Bronchial epithelial cell (primary cell): Measurements from ENCODE around the gene OSBPL8. TPM values are rescaled to one million over a fixed set of nuclear protein-coding genes. Genes with fewer than 3 reads are reported as not detected.
"Not testable (repeated sequence)": the region's sequence is repeated elsewhere in the genome, so short reads cannot be mapped to it uniquely, and the experiment has no call there.

ENCODE experiments used
- DNase-seq: peaks from one replicate; pipeline ENCODE4 v3.0.0-alpha.2; 2010; ENCODE audit warnings: low read depth
- FAIRE-seq: peaks from 2 replicates; lab custom pipeline; 2011; peaks lifted over from hg19 to GRCh38; lab: Jason Lieb, UNC
- H3K27me3 ChIP-seq: 2 replicates; pipeline ENCODE4 v1.5.1; 2011; ENCODE audit warnings: low read length; ENCODE audit not compliant: control insufficient read depth, insufficient read depth
- H3K36me3 ChIP-seq: 2 replicates; pipeline ENCODE4 v1.5.1; 2011; ENCODE audit warnings: low read length; ENCODE audit not compliant: control insufficient read depth, insufficient read depth
- H3K4me3 ChIP-seq: 2 replicates; pipeline ENCODE4 v1.5.1; 2011; ENCODE audit warnings: mild to moderate bottlenecking, low read depth, low read length, control low read depth
- total RNA-seq: library from RNA; depleted of rRNA; stranded (reverse); fragments of >200 nt; gene quantifications from 2 replicates; pipeline ENCODE4 v1.2.1, GENCODE V29; 2014
- TF ChIP-seq, protein P1 (sequence below): IDR thresholded peaks from 2 replicates; pipeline ENCODE4 v1.5.1; 2011; ENCODE audit warnings: mild to moderate bottlenecking, moderate library complexity, low read length, control low read depth, inconsistent platforms; ENCODE audit not compliant: insufficient read depth, severe bottlenecking

OSBPL8 gene
- total RNA-seq, 1 donor from 2014 or later = 63.7 TPM

DNA sequence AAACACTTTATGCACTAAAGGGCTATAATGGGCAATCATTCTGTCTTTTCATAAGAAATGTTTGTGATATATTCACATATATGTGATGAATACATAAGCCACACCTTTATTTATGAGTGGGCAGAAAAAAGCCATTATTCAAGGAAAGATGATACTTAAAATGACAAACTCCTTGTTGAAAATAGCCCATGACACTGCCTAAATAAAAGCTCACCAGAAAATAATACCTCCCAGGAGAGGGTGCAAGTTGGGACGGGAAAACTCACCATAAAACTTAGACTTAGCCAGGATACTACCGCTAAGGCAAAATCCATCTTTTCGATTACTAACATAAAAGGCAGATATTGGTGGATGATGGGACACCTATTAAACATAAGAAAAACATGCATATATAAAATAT is 175.6 kb downstream of the OSBPL8 start:
- Histone ChIP-seq H3K27me3 (no peaks in the 10 kb centered on the region), H3K36me3 (peaks cover 2% of the 10 kb centered on the region), H3K4me3 (no peak overlapping the region)
- no peak for DNase-seq
- TF ChIP-seq, protein P1, sequence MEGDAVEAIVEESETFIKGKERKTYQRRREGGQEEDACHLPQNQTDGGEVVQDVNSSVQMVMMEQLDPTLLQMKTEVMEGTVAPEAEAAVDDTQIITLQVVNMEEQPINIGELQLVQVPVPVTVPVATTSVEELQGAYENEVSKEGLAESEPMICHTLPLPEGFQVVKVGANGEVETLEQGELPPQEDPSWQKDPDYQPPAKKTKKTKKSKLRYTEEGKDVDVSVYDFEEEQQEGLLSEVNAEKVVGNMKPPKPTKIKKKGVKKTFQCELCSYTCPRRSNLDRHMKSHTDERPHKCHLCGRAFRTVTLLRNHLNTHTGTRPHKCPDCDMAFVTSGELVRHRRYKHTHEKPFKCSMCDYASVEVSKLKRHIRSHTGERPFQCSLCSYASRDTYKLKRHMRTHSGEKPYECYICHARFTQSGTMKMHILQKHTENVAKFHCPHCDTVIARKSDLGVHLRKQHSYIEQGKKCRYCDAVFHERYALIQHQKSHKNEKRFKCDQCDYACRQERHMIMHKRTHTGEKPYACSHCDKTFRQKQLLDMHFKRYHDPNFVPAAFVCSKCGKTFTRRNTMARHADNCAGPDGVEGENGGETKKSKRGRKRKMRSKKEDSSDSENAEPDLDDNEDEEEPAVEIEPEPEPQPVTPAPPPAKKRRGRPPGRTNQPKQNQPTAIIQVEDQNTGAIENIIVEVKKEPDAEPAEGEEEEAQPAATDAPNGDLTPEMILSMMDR = no peak
- no peak for FAIRE-seq

DNA sequence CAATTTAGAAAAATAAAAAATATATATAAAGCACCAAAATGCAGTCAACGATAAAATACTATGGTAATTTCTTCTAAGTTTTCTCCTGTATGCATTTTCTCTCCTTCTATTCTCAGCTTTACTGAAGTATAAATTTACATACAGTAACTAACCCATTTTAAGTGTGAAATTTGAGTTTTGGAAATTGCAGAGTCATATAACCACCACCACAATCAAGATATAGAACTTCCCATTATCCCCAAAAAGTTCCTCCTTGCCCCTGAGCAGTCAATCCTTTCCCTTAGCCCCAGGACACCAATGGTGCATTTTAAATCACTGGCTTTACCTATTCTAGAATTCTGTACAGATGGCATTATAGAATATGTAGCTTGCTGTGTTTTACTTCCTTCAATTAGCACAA is 180.3 kb downstream of the OSBPL8 start:
- DNase-seq (no peak), FAIRE-seq (no peak)
- Histone ChIP-seq H3K4me3 (no peak overlapping the region), H3K27me3 (no peaks in the 10 kb centered on the region), H3K36me3 (no peaks in the 10 kb centered on the region)
- TF ChIP-seq, protein P1 = no peak

DNA sequence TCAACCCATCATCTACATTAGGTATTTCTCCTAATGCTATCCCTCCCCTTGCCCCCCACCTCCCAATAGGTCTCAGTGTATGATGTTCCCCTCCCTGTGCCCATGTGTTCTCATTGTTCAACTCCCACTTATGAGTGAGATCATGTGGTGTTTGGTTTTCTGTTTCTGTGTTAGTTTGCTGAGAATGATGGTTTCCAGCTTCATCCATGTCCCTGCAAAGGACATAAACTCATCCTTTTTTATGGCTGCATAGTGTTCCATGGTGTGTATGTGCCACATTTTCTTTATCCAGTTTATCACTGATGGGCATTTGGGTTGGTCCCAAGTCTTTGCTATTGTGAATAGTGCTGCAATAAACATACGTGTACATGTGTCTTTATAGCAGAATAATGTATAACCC is 182.7 kb downstream of the OSBPL8 start:
- not testable (repeated sequence) for DNase-seq, H3K36me3 ChIP-seq, H3K27me3 ChIP-seq, FAIRE-seq, H3K4me3 ChIP-seq

DNA sequence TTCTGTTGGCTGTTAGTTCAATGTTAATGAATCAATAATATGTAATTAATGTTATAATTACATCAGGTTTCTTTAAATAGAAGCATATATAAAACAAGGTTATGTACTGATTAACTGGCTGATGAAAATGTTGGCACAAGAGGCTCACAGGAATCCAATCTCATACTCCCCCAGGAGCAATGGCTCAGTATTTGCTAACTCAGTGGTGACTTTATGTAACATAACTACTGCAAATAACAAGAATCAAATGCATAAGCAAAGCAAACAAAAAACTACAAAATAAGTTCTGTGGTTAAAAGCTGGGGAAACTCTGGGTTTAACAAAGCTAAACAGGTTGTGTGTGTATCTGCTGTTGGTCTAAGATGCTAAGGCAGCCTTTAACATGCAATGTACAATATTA is 183.6 kb downstream of the OSBPL8 start:
- H3K36me3 ChIP-seq = no peaks in the 10 kb centered on the region
- TF ChIP-seq, protein P1 = no peak
- no peaks in the 10 kb centered on the region for H3K27me3 ChIP-seq
- DNase-seq (no peak), FAIRE-seq (no peak)
- no peak overlapping the region for H3K4me3 ChIP-seq

DNA sequence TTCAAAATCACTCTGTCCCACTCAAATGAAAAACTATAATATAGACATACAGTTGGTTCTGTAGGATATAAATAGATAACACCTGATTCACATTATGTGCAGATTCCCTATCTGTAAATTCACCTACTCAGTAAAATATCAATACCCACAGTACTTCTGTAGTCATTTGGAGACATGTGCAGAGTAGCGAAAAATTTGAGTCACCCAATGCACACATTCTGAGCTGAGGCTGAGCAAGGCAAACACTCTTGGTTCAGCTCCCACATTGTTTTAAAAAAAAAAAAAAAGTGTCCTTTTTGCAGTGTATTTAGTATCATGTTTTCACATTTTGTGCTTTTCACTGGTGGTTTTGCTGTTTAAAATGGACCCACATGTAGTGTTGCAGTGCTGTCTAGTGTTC is 184.1 kb downstream of the OSBPL8 start:
- no peaks in the 10 kb centered on the region for H3K27me3 ChIP-seq
- H3K4me3 ChIP-seq = no peak overlapping the region
- H3K36me3 ChIP-seq = no peaks in the 10 kb centered on the region
- DNase-seq (peak; percentile 42), FAIRE-seq (no peak)
- TF ChIP-seq, protein P1 = no peak

DNA sequence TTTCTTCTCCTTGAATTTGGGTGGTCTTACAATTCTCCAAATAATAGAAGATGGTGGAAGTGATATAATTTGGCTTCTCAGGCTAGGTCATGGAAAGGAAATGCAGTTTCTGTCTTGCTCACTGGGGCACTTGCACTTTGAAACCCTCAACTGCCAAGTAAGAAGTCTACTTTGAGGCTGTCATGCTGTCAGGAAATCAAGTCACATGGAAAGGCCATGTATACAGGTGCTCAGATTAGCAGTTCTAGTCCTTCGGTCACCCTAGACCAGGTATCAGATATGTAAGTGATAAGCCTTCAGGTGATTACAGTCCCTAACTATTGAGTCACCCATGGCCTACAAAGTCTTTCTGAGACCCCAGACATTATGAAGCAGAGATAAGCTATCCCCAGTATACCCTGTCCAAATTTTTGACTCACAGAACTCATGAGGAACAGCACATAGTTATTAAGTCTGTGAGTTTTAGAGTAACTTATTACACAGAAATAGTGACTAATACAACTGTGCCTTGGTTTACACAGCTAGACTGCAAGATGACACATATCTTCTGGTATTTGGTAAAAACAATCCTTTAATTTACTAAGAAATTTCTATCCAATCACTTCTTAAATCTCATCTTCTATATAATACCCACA is 185.1 kb downstream of the OSBPL8 start:
- TF ChIP-seq, protein P1 = no peak
- DNase-seq (peak; percentile 79), FAIRE-seq (no peak)
- Histone ChIP-seq H3K4me3 (no peak overlapping the region), H3K36me3 (no peaks in the 10 kb centered on the region), H3K27me3 (no peaks in the 10 kb centered on the region)
